MM.1S (cell line): ENCODE data around the gene MYLK.

Experiments used
- DNase-seq: peaks from one replicate; pipeline ENCODE4 v3.0.0-alpha.2; 2015
- H2AFZ ChIP-seq: fragments of 300-600 bp; sonication (generic); 2 replicates; pipeline ENCODE4 v1.6.0; 2016; ENCODE audit warnings: antibody characterized with exemption, low read length
- H3F3A ChIP-seq: fragments of 300-600 bp; sonication (generic); 2 replicates; pipeline ENCODE4 v1.6.1; 2016; ENCODE audit warnings: mild to moderate bottlenecking, antibody characterized with exemption, low read length, moderate library complexity, mixed read lengths; ENCODE audit not compliant: insufficient read depth
- H3K27ac ChIP-seq: fragments of 300-600 bp; sonication (generic); 2 replicates; pipeline ENCODE4 v1.5.1; 2016; ENCODE audit warnings: mild to moderate bottlenecking, low read length
- H3K27me3 ChIP-seq: fragments of 300-600 bp; sonication (generic); replicated peaks from 2 replicates; pipeline ENCODE4 v1.6.0; 2016; ENCODE audit warnings: low read length; ENCODE audit not compliant: insufficient read depth
- H3K36me3 ChIP-seq: fragments of 300-600 bp; sonication (generic); replicated peaks from 2 replicates; pipeline ENCODE4 v1.6.1; 2016; ENCODE audit warnings: mild to moderate bottlenecking, low read length, mixed read lengths; ENCODE audit not compliant: insufficient read depth
- H3K4me1 ChIP-seq: fragments of 300-600 bp; sonication (generic); 2 replicates; pipeline ENCODE4 v1.6.1; 2016; ENCODE audit warnings: low read length, mixed read lengths
- H3K4me2 ChIP-seq: fragments of 300-600 bp; sonication (generic); 2 replicates; pipeline ENCODE4 v1.6.0; 2016; ENCODE audit warnings: low read depth, low read length
- H3K4me3 ChIP-seq: fragments of 300-600 bp; sonication (generic); 2 replicates; pipeline ENCODE4 v1.5.1; 2016; ENCODE audit warnings: low read length, mixed read lengths
- H3K79me2 ChIP-seq: fragments of 300-600 bp; sonication (generic); 2 replicates; pipeline ENCODE4 v1.6.1; 2016; ENCODE audit warnings: mixed run types, low read length, mixed read lengths
- H3K9ac ChIP-seq: fragments of 300-600 bp; sonication (generic); 2 replicates; pipeline ENCODE4 v1.6.1; 2016; ENCODE audit warnings: low read length, mixed read lengths
- H3K9me2 ChIP-seq: fragments of 300-600 bp; sonication (generic); replicated peaks from 2 replicates; pipeline ENCODE4 v1.6.1; 2016; ENCODE audit warnings: mild to moderate bottlenecking, low read length, mixed read lengths; ENCODE audit not compliant: insufficient read depth
- H3K9me3 ChIP-seq: fragments of 300-600 bp; sonication (generic); replicated peaks from 2 replicates; pipeline ENCODE4 v1.6.1; 2016; ENCODE audit warnings: mild to moderate bottlenecking, low read length, mixed read lengths; ENCODE audit not compliant: insufficient read depth
- H4K20me1 ChIP-seq: fragments of 300-600 bp; sonication (generic); 2 replicates; pipeline ENCODE4 v1.6.1; 2016; ENCODE audit warnings: mild to moderate bottlenecking, low read length, moderate library complexity, mixed read lengths; ENCODE audit not compliant: insufficient read depth
- CTCF ChIP-seq: fragments of 300-600 bp; sonication (generic); IDR thresholded peaks from 2 replicates; pipeline ENCODE4 v1.5.1; 2016; ENCODE audit warnings: antibody characterized with exemption, low read length, mixed read lengths
- EZH2 ChIP-seq: fragments of 300-600 bp; sonication (generic); optimal IDR thresholded peaks from 2 replicates; pipeline ENCODE3; 2017; ENCODE audit warnings: low read depth, mild to moderate bottlenecking, antibody characterized with exemption, low read length, mixed read lengths
- EZH2phosphoT487 ChIP-seq: fragments of 300-600 bp; sonication (generic); IDR thresholded peaks from 2 replicates; pipeline ENCODE4 v1.6.1; 2018; ENCODE audit warnings: antibody characterized with exemption, low read length

MYLK gene

DNA sequence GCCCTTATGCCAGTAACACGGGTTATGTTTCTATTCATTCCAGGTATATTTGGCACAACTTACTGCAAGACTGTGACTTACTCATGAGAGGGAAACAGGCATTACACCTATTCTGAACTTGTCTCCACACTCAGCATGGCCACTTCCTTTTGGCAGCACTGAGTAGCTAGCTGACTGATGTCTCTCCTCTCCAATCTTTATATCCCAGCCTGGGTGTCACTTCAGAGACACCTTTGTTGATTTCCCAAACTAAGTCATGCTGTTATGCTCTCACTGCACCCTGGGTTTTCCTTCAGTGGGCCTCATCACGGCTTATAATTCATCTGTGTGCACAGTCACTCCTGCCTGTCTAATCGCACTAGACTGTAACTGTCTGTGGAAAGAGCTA lies 114.8 kb downstream of the MYLK start:
- Histone ChIP-seq H2AFZ (no peak overlapping the region), H3K36me3 (no peaks in the 10 kb centered on the region), H3K79me2 (no peaks in the 10 kb centered on the region), H3F3A (no peaks in the 10 kb centered on the region), H3K27ac (no peak overlapping the region), H3K9me2 (no peaks in the 10 kb centered on the region), H4K20me1 (no peaks in the 10 kb centered on the region), H3K4me1 (peaks cover 5% of the 10 kb centered on the region), H3K4me2 (no peak overlapping the region), H3K27me3 (no peaks in the 10 kb centered on the region), H3K9ac (no peak overlapping the region), H3K9me3 (no peaks in the 10 kb centered on the region), H3K4me3 (no peak overlapping the region)
- no peak for DNase-seq
- TF ChIP-seq EZH2, result no peak
- no peak for TF ChIP-seq EZH2phosphoT487
- TF ChIP-seq CTCF, result no peak

- H3K79me2 ChIP-seq, result no peaks in the 10 kb centered on the region
- peaks cover 5% of the 10 kb centered on the region for H3K4me1 ChIP-seq
- DNase-seq, result no peak
- H3K27me3 ChIP-seq, result no peaks in the 10 kb centered on the region
- H2AFZ ChIP-seq, result no peak overlapping the region
- H3K36me3 ChIP-seq, result no peaks in the 10 kb centered on the region
- H3K27ac ChIP-seq, result no peak overlapping the region
- H3K4me2 ChIP-seq, result no peak overlapping the region
- no peaks in the 10 kb centered on the region for H4K20me1 ChIP-seq
- no peak overlapping the region for H3K4me3 ChIP-seq
- no peaks in the 10 kb centered on the region for H3F3A ChIP-seq
- H3K9ac ChIP-seq, result no peak overlapping the region
- H3K9me3 ChIP-seq, result no peaks in the 10 kb centered on the region
- no peaks in the 10 kb centered on the region for H3K9me2 ChIP-seq
- TF ChIP-seq CTCF (no peak), EZH2phosphoT487 (no peak), EZH2 (no peak)
These were observed 115.4 kb downstream of the MYLK start for GRCh38 chr3:123768480-123769355.

- no peak overlapping the region for H3K27ac ChIP-seq
- H4K20me1 ChIP-seq, result no peaks in the 10 kb centered on the region
- H3K36me3 ChIP-seq, result no peaks in the 10 kb centered on the region
- no peak overlapping the region for H2AFZ ChIP-seq
- no peak overlapping the region for H3K4me2 ChIP-seq
- no peaks in the 10 kb centered on the region for H3K9me2 ChIP-seq
- H3K27me3 ChIP-seq, result no peaks in the 10 kb centered on the region
- TF ChIP-seq EZH2phosphoT487 (no peak), EZH2 (no peak), CTCF (no peak)
- H3F3A ChIP-seq, result no peaks in the 10 kb centered on the region
- peaks cover 5% of the 10 kb centered on the region for H3K4me1 ChIP-seq
- H3K9ac ChIP-seq, result no peak overlapping the region
- no peak overlapping the region for H3K4me3 ChIP-seq
- no peak for DNase-seq
- no peaks in the 10 kb centered on the region for H3K79me2 ChIP-seq
- no peaks in the 10 kb centered on the region for H3K9me3 ChIP-seq
These were observed 116.4 kb downstream of the MYLK start for GRCh38 chr3:123767564-123768292.
